ENCODE measurements around the gene MYO3B. TPM values are rescaled to one million over a fixed set of nuclear protein-coding genes. Genes with fewer than 3 reads are reported as not detected.

Gene MYO3B
- total RNA-seq, 2 donors from 2014 or later = 2.0 to 4.7 TPM

DNA sequence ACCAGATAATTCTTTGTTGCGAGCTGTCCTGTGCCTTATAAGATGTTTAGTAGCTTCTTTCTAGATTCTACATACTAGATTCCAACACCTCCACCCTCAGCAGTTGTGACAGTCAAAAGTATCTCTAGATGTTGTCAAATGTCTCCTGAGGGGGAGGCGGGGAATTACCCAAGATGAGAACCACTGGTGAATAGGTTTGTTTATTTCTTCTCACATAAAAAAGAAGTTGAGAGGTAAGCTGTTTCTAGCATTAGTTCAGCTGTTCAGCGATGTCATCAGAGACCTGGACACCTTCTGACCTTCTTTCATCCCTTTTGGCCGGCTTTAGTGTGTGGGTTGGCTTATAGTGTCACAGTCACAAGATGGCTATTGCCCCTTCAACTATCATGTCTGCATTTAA lies 299.7 kb downstream of the MYO3B start:
- ATAC-seq = no peak
- no peak for DNase-seq
- Histone ChIP-seq H3K9me3 (no peaks in the 10 kb centered on the region), H3K27ac (no peak overlapping the region), H3K4me3 (no peak overlapping the region), H3K4me1 (no peaks in the 10 kb centered on the region), H3K36me3 (replicated peaks in 1 of 2; ENCODE audit: insufficient read depth in 1 of 2, low read depth in 2 of 2) (no peaks in the 10 kb centered on the region), H3K27me3 (no peaks in the 10 kb centered on the region)
- WGBS, 2 donors = 59 to 68% methylated on average over 4 of the region's 4 CpGs
- intact Hi-C loops (cut with DNase I) = no loop called here
- TF ChIP-seq CTCF (IDR thresholded peaks at IDR 0.05) (no peak), POLR2A (IDR thresholded peaks at IDR 0.05) (no peak)

DNA sequence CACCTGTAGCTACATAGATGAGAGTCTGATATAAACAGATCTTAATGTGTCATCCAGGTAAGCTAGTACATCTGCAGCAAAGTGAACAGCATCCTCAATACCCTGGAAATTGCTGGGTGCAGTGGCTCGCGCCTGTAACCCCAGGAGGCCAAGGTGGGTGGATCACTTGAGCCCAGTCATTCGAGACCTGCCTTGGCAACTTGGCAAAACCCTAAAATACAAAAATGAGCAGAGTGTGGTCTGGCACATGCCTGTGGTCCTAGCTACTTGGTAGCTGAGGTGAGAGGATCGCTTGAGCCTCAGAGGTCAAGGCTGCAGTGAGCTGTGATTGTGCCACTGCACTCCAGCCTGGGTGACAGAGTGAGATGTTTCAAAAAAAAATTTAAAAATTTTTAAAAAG lies 303.3 kb downstream of the MYO3B start:
- DNase-seq = no peak
- no peaks in the 10 kb centered on the region for H3K9me3 ChIP-seq

GRCh38 chr2:170484552-170484951 lies 306.6 kb downstream of the MYO3B start:
- Histone ChIP-seq H3K27ac (no peak overlapping the region), H3K4me1 (no peaks in the 10 kb centered on the region), H3K9me3 (no peaks in the 10 kb centered on the region), H3K27me3 (no peaks in the 10 kb centered on the region), H3K36me3 (replicated peaks in 1 of 2; ENCODE audit: insufficient read depth in 1 of 2, low read depth in 2 of 2) (no peaks in the 10 kb centered on the region), H3K4me3 (no peak overlapping the region)
- TF ChIP-seq CTCF (IDR thresholded peaks at IDR 0.05) (no peak), POLR2A (IDR thresholded peaks at IDR 0.05) (no peak)
- no peak for DNase-seq
- intact Hi-C loops (cut with DNase I) = no loop called here
- no peak for ATAC-seq

More for the DNA sequence above, 303.3 kb downstream of the MYO3B start:
- Histone ChIP-seq H3K27ac (no peak overlapping the region), H3K36me3 (replicated peaks in 1 of 2; ENCODE audit: insufficient read depth in 1 of 2, low read depth in 2 of 2) (no peaks in the 10 kb centered on the region), H3K4me3 (no peak overlapping the region), H3K27me3 (no peaks in the 10 kb centered on the region), H3K4me1 (no peaks in the 10 kb centered on the region)
- TF ChIP-seq CTCF (IDR thresholded peaks at IDR 0.05) (no peak), POLR2A (IDR thresholded peaks at IDR 0.05) (no peak)
- 78 to 80% methylated on average over 4 of the region's 4 CpGs for WGBS, 2 donors
- no peak for ATAC-seq
- intact Hi-C loops (cut with DNase I) = no loop called here

DNA sequence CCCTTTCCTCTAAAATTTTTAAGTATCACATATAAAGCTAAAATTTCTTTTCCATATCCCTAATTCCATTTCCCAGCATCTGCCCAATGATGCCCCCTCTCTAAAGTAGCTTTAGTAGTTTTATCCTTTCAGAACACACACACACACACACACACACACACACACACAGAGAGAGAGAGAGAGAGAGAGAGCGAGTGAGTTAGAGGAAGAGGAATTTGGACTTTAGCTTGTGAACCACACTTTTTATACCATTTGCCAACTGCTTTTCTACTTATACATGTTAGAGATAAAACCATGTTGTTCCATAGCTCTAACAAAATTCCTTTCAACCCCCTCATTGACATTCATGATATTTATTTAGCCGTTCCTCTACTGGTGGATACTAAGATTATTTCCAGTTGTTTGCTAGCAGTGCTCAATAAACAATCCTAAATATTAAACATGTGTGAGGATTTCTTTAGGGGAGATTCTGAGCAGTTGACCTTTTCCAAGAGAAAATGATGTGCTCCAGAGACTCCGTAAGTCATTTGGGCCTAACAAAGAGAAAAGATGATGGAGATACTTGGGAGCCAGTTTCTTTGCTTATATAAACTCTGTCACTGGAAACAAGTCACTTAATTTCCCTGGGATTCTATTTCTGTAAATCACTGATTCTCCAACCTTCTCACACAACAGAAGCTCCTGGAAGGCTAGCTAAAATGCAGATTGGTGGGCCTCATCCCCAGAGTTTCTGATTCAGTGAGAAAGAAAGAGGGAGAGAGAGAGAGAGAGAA lies 307.5 kb downstream of the MYO3B start:
- Histone ChIP-seq H3K27ac (no peak overlapping the region), H3K36me3 (replicated peaks in 1 of 2; ENCODE audit: insufficient read depth in 1 of 2, low read depth in 2 of 2) (no peaks in the 10 kb centered on the region), H3K27me3 (no peaks in the 10 kb centered on the region), H3K9me3 (no peaks in the 10 kb centered on the region), H3K4me1 (no peaks in the 10 kb centered on the region), H3K4me3 (no peak overlapping the region)
- no peak for DNase-seq
- 57 to 67% methylated on average over 3 of the region's 3 CpGs for WGBS, 2 donors
- no peak for ATAC-seq
- TF ChIP-seq CTCF (IDR thresholded peaks at IDR 0.05) (no peak), POLR2A (IDR thresholded peaks at IDR 0.05) (no peak)
- intact Hi-C loops (cut with DNase I) = no loop called here

GRCh38 chr2:170486730-170487129 lies 308.8 kb downstream of the MYO3B start:
- WGBS, 2 donors = 69 to 82% methylated on average over 3 of the region's 3 CpGs
- intact Hi-C loops (cut with DNase I) = no loop called here
- Histone ChIP-seq H3K4me1 (no peaks in the 10 kb centered on the region), H3K27ac (no peak overlapping the region), H3K36me3 (replicated peaks in 1 of 2; ENCODE audit: insufficient read depth in 1 of 2, low read depth in 2 of 2) (no peaks in the 10 kb centered on the region), H3K9me3 (no peaks in the 10 kb centered on the region), H3K4me3 (no peak overlapping the region), H3K27me3 (no peaks in the 10 kb centered on the region)
- ATAC-seq (no peak), DNase-seq (no peak)
- TF ChIP-seq CTCF (IDR thresholded peaks at IDR 0.05) = peak in 1 of 7 experiments; percentile 28
- no peak for TF ChIP-seq POLR2A (IDR thresholded peaks at IDR 0.05)

Data from body of pancreas (tissue), 4 donors.